Adrenal gland (tissue), 12 donors: ENCODE data around the gene CDC42EP1. TPM values are rescaled to one million over a fixed set of nuclear protein-coding genes. Genes with fewer than 3 reads are reported as not detected.

Experiments used
- DNase-seq, 7 donors: peaks; one replicate each; pipeline ENCODE4 v3.0.0-alpha.2; 2019 to 2020
- H3K27ac ChIP-seq, 5 donors: fragments of 200-600 bp; sonication (generic) in 4 of 5; 1 replicate in 3 of 5; 2 replicates in 2 of 5; pipeline versions ENCODE4 v1.5.1 to v1.8.0; 2016 to 2020; ENCODE audit warnings: mild to moderate bottlenecking in 1 of 5
- H3K27me3 ChIP-seq: fragments of 200-600 bp; 2 replicates; pipeline ENCODE4 v1.8.0; 2021
- H3K36me3 ChIP-seq, 2 donors: fragments of 200-600 bp; replicated peaks in 1 of 2; 1 replicate in 1 of 2; 2 replicates in 1 of 2; pipeline versions ENCODE4 v1.5.1 to v1.8.0; 2018 to 2022
- H3K4me1 ChIP-seq, 2 donors: fragments of 200-600 bp; replicated peaks in 1 of 2; 1 replicate in 1 of 2; 2 replicates in 1 of 2; pipeline versions ENCODE4 v1.5.1 to v1.8.0; 2018 to 2021
- H3K4me3 ChIP-seq, 4 donors: fragments of 200-600 bp; sonication (generic) in 3 of 4; one replicate each; pipeline ENCODE4 v1.5.1; 2016 to 2018
- H3K9me3 ChIP-seq, 3 donors: fragments of 200-600 bp; sonication (generic) in 1 of 3; replicated peaks in 1 of 3; 1 replicate in 2 of 3; 2 replicates in 1 of 3; pipeline versions ENCODE4 v1.5.1 to v1.8.0; 2016 to 2021
- CTCF ChIP-seq, 6 experiments: fragments of 450-650 bp in 4 of 6; fragments of 200-600 bp in 2 of 6; sonication (generic) in 1 of 6; IDR thresholded peaks; 1 replicate in 5 of 6; 2 replicates in 1 of 6; pipeline versions ENCODE4 v1.5.1 to v1.8.0; 2016 to 2021; ENCODE audit warnings: antibody characterized with exemption in 6 of 6, mild to moderate bottlenecking in 2 of 6, moderate library complexity in 1 of 6
- POLR2A ChIP-seq, 2 donors: fragments of 450-650 bp; IDR thresholded peaks; one replicate each; pipeline ENCODE4 v1.6.1; 2017; ENCODE audit warnings: antibody characterized with exemption in 2 of 2, mild to moderate bottlenecking in 2 of 2, moderate library complexity in 1 of 2
- WGBS, 4 donors: extraction: QIAGEN DNeasy Blood & Tissue Kit in 2 of 4; methylation state at CpG; one replicate each; pipeline versions ENCODE4 v1.1.5 to v1.1.7; 2013 to 2017; 5-methylcytosine and 5-hydroxymethylcytosine counted together
- intact Hi-C, 2 donors: fragments of 100-400 bp; cut with DNase I; formaldehyde crosslinking; loops; one replicate each; pipeline versions ENCODE4 v1.14.1 to v1.15.0; 2022 to 2023
- polyA plus RNA-seq, 3 donors: library from polyadenylated mRNA; stranded (reverse); fragments of 200-250 nt in 2 of 3; fragments of 350-450 nt in 1 of 3; fragmentation: Illumina TruSeq in 1 of 3; extraction: RNeasy Lipid Tissue Mini Kit (QIAGEN cat#74804) in 1 of 3; gene quantifications; one replicate each; pipeline ENCODE4 v1.2.3, GENCODE V29; 2013 to 2014
- total RNA-seq, 9 donors: library from RNA; depleted of rRNA in 4 of 9; stranded (reverse); fragments of >200 nt in 4 of 9; fragments of 120-200 nt in 1 of 9; fragmentation: NEBNext Ultra II Directional in 1 of 9; extraction: Animal tissue kit (Norgen Biotek cat#: 25700) in 1 of 9; gene quantifications; one replicate each; pipeline versions ENCODE4 v1.1.0 to v1.2.4, GENCODE V29; 2013 to 2023
- donor health status: healthy with polysubstance abuse.
- donor health status: Bipolar disorder and iron deficiency.
- donor health status: DM: yes; HTN: yes; CAD: no.
- donor health status: DM: no; HTN: no; CAD: no.
- donor health status: DM: no; HTN: no; CAD: no.
- donor health status: DM: yes; HTN: yes; CAD: no.

The CDC42EP1 gene
- total and polyA plus RNA-seq, 12 donors: 9.2 to 159 (median 92.8) TPM

GRCh38 chr22:37557321-37558001 lies 2.8 kb upstream of the CDC42EP1 start:
- TF ChIP-seq CTCF (IDR thresholded peaks at IDR 0.05) (no peak), POLR2A (IDR thresholded peaks at IDR 0.05) (no peak)
- DNase-seq: no peak
- intact Hi-C loops: no loop called here
- peak overlapping the region in 2 of 5 donors; percentile 54 to 66 for H3K27ac ChIP-seq
- 71 to 77% (median 74%) methylated on average over 7 of the region's 7 CpGs for WGBS, 4 donors
- H3K27me3 ChIP-seq: no peaks in the 10 kb centered on the region
- no peaks in the 10 kb centered on the region for H3K36me3 ChIP-seq
- H3K4me3 ChIP-seq: no peak overlapping the region
- no peaks in the 10 kb centered on the region for H3K9me3 ChIP-seq
- peaks cover 18 to 22% of the 10 kb centered on the region in 2 donors for H3K4me1 ChIP-seq

GRCh38 chr22:37558815-37559214 lies 1.5 kb upstream of the CDC42EP1 start:
- WGBS, 4 donors: 80 to 91% (median 84%) methylated on average over 7 of the region's 7 CpGs
- H3K27ac ChIP-seq: peak overlapping the region in 3 of 5 donors; percentile 65 to 99 (median 99)
- H3K27me3 ChIP-seq: no peaks in the 10 kb centered on the region
- DNase-seq: no peak
- no peaks in the 10 kb centered on the region for H3K9me3 ChIP-seq
- TF ChIP-seq CTCF (IDR thresholded peaks at IDR 0.05) (no peak), POLR2A (IDR thresholded peaks at IDR 0.05) (no peak)
- intact Hi-C loops: no loop called here
- peaks cover 31 to 33% of the 10 kb centered on the region in 2 donors for H3K4me1 ChIP-seq
- no peaks in the 10 kb centered on the region for H3K36me3 ChIP-seq
- no peak overlapping the region for H3K4me3 ChIP-seq

- TF ChIP-seq POLR2A (IDR thresholded peaks at IDR 0.05): no peak
- no peak for TF ChIP-seq CTCF (IDR thresholded peaks at IDR 0.05)
- Histone ChIP-seq H3K9me3 (no peaks in the 10 kb centered on the region), H3K27me3 (no peaks in the 10 kb centered on the region), H3K4me3 (peak overlapping the region in 2 of 4 donors; percentile 4 to 97), H3K36me3 (no peaks in the 10 kb centered on the region), H3K4me1 (peaks cover 38 to 40% of the 10 kb centered on the region in 2 donors), H3K27ac (peak overlapping the region; percentile 78 to 99 (median 99))
- intact Hi-C loops: no loop called here
- 48 to 67% (median 61%) methylated on average over 4 to 6 of the region's 6 CpGs for WGBS, 4 donors
- no peak for DNase-seq
These were observed 769 bp upstream of the CDC42EP1 start for GRCh38 chr22:37559521-37559900.

- TF ChIP-seq POLR2A (IDR thresholded peaks at IDR 0.05) (no peak), CTCF (IDR thresholded peaks at IDR 0.05) (no peak)
- peaks cover 49 to 52% of the 10 kb centered on the region in 2 donors for H3K4me1 ChIP-seq
- H3K27ac ChIP-seq: peak overlapping the region; percentile 89 to 99 (median 99)
- intact Hi-C loops: no loop called here
- H3K9me3 ChIP-seq: no peaks in the 10 kb centered on the region
- WGBS, 4 donors: 0 to 3% (median 1%) methylated on average over 6 to 72 of the region's 72 CpGs
- H3K36me3 ChIP-seq: peaks cover 0 to 1% of the 10 kb centered on the region in 2 donors
- peak in 6 of 7 donors; percentile 62 to 78 (median 72) for DNase-seq
- no peaks in the 10 kb centered on the region for H3K27me3 ChIP-seq
- peak overlapping the region; percentile 46 to 97 (median 74) for H3K4me3 ChIP-seq
These were observed 430 bp downstream of the CDC42EP1 start for GRCh38 chr22:37560608-37561211.
